IgD-negative memory B cell (primary cell): ENCODE measurements around the gene NEK7. TPM values are rescaled to one million over a fixed set of nuclear protein-coding genes. Genes with fewer than 3 reads are reported as not detected.
A peak's percentile ranks its signal among the peaks of the same experiment; 100 is the strongest.

Experiments
- H3K27ac Mint-ChIP-seq, 3 donors: one replicate each; pipeline ENCODE4 v1.8.0; 2020 to 2022; ENCODE audit warnings: mild to moderate bottlenecking in 3 of 3, mixed read lengths in 3 of 3, moderate library complexity in 1 of 3
- H3K27me3 Mint-ChIP-seq: one replicate; pipeline ENCODE4 v1.8.0; 2021; ENCODE audit warnings: mixed read lengths
- H3K36me3 Mint-ChIP-seq: one replicate; pipeline ENCODE4 v1.8.0; 2020; ENCODE audit warnings: mild to moderate bottlenecking, mixed read lengths
- H3K4me1 Mint-ChIP-seq, 3 donors: one replicate each; pipeline ENCODE4 v1.8.0; 2020 to 2022; ENCODE audit warnings: mixed read lengths in 3 of 3, mild to moderate bottlenecking in 1 of 3
- H3K4me3 Mint-ChIP-seq, 4 donors: one replicate each; pipeline ENCODE4 v1.8.0; 2020 to 2022; ENCODE audit warnings: mild to moderate bottlenecking in 4 of 4, mixed read lengths in 4 of 4, moderate library complexity in 3 of 4
- H3K9me3 Mint-ChIP-seq, 3 donors: one replicate each; pipeline ENCODE4 v1.8.0; 2020 to 2021; ENCODE audit warnings: mixed read lengths in 3 of 3, mild to moderate bottlenecking in 1 of 3
- polyA plus RNA-seq: library from polyadenylated mRNA; unstranded; fragments of 300-500 nt; fragmentation: Illumina TruSeq; gene quantifications from one replicate; pipeline ENCODE4 v1.2.3, GENCODE V29; 2021

NEK7 gene
- polyA plus RNA-seq, 1 donor from 2014 or later: 21.6 TPM

DNA sequence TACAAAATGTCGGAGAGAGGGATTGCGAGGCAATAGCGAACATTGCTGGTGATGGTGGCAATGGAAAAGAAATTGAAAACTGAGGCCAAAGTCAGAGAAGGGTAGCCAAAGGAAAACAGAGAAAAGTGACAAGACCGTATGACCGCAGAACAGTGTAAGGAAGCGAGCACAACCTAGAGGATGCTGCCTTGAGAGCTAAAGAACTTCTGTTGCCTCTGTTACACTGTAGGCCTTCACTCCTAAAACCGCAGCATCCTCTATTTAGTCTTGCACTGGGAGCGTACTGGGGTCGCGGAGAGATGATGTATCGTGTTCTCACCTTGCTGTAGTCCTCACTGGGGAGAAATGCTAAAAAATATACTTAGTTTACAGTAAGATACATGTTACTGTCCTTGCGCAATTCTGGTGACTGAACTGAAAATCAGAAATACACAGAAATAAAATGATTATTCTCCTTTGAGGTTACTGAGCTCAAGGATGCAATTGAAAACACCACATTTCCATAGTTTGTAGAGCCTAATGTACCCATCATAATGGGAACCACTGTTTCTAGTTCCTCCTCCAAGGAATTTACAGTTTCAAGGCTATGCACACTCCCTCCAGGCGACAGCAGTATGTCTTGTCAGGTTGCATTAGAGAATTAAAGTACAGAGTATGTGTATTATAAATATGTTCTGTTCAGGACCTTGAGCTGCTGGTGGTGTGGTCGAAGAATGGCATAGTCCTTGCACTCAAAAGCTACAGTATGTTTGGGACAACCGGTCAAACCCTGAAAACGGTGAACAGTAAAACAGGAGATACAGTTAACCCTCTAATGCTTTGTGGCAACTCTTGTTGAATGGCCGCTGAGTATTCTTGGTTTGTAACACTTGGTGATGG lies 1.3 kb downstream of the NEK7 start:
- Mint-ChIP-seq H3K27me3 (peaks cover 3% of the 10 kb centered on the region), H3K4me1 (peaks cover 29 to 32% (median 31%) of the 10 kb centered on the region in 3 donors), H3K9me3 (no peaks in the 10 kb centered on the region), H3K36me3 (peaks cover 1% of the 10 kb centered on the region), H3K27ac (peak overlapping the region; percentile 94 to 96 (median 95)), H3K4me3 (peak overlapping the region; percentile 96 to 99 (median 98))

DNA sequence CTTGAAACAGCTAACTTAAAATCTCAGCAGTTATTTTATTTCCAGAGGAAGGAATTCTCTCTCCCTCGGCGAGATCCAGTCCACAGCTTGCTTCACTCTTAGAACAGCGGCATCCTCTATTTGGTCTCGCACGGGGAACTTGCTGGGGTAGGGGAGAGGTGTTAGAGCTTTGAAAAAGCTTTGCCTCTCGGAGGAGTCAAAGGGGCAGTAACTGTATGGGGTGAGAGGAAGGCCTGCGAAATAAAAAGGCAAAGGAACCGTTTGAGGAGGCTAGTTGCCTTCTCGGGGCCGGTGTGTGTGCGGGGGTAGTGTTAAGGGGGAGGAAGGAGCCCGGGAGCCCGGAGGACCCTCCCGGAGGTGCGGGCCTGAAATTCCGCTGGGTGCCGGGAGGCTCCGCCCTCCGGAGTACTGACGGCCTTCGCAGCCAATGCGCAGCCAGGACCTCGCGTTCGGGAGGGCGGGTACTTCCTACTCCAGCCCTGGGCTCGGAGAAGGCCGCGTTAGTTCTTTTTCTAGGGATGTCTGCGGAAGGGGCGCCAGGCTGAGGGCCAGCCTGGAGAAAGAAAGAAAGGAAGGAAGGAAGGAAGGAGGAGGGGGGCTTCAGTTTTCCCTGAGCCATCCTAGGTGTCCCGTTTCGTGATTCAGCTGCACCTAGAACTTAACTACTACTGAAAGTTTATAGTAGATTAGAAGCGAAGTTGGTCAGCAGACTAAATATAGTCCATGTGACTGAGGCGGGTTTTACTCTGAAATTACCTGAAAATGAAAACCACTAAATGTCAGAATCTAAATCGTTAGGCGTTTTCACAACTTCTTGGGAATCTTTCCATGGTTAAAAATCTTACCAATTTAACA lies 2.2 kb downstream of the NEK7 start:
- Mint-ChIP-seq H3K4me1 (peaks cover 31 to 32% (median 31%) of the 10 kb centered on the region in 3 donors), H3K27me3 (peaks cover 3% of the 10 kb centered on the region), H3K36me3 (peaks cover 1% of the 10 kb centered on the region), H3K9me3 (no peaks in the 10 kb centered on the region), H3K27ac (peak overlapping the region; percentile 94 to 96 (median 95)), H3K4me3 (peak overlapping the region; percentile 96 to 99 (median 98))

DNA sequence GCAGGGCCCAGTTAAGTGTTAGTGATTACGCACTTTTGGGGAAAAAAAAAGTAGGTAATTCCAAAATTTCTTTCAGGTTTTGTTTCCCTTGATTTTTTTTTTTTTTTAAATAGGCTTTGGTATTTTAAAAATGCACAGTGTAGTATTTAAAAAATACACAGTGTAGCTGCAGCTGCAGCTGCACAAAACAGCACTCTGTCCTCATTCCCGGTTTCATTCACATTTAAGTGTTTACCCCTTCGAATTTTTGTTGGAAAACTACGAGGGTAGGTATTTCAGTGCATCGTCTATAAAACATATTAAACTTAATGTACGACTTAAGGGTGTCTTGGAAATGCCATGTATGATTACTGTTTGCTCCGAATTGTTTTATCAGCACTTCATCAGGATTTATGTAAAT lies 3.4 kb downstream of the NEK7 start:
- H3K9me3 Mint-ChIP-seq: no peaks in the 10 kb centered on the region
- peak overlapping the region in 3 of 4 donors; percentile 23 to 96 (median 74) for H3K4me3 Mint-ChIP-seq
- peaks cover 3% of the 10 kb centered on the region for H3K27me3 Mint-ChIP-seq
- peaks cover 36 to 39% (median 36%) of the 10 kb centered on the region in 3 donors for H3K4me1 Mint-ChIP-seq
- H3K36me3 Mint-ChIP-seq: peaks cover 1% of the 10 kb centered on the region
- peak overlapping the region; percentile 94 to 96 (median 95) for H3K27ac Mint-ChIP-seq

DNA sequence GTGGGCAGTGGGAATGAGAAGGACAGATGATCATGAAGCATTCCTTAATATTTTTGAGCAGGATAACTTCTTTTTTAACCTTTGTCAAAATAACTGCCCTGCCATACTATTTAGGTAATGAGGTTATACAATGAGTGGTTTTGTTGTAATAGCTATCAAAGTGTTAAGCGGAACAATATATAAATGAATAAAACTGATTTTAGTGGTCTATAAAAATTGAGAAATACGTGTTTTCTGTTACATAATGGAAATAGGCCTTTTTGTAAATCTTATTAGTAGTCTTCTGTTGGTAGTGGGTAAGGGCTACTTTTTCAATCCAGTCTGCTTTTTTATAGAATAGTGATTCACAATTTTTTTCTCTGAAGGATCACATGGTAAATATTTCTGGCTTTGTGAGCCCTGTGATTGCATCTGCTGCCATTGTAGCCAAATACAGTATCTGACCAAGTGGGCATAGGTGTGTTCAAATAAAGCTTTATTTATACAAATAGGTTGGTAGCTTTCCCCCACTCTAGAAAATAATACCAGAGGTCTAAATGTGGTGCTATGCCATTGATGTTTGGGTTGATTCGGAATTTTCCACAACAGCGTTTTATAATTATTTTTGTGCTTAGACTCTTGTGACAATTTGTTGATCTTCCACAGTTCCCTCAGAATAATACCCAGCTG lies 4.3 kb downstream of the NEK7 start:
- Mint-ChIP-seq H3K4me3 (peak overlapping the region in 1 of 4 donors; percentile 96), H3K9me3 (no peaks in the 10 kb centered on the region), H3K27me3 (no peaks in the 10 kb centered on the region), H3K36me3 (peaks cover 1% of the 10 kb centered on the region), H3K4me1 (peaks cover 39 to 44% (median 41%) of the 10 kb centered on the region in 3 donors), H3K27ac (peak overlapping the region; percentile 13 to 59 (median 21))

DNA sequence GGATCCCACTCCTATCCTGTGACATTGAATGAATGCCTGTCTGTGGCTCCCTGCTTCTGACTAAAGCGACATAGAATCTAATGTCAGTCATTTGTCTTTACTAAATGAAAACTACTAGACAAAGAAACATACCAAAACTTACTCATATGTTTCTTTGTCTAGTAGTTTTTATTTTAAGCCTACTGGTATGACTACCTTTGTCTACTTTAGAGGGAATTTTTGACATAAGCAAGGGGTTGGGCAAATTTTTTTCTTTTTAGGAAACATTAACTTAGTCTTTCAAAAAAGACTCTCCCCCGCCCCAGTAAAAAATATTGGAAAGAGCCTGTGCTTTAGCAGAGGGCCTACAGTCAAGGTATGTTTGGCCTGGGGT lies 4.9 kb downstream of the NEK7 start:
- Mint-ChIP-seq H3K4me3 (peak overlapping the region in 1 of 4 donors; percentile 73), H3K27ac (peak overlapping the region; percentile 13 to 59 (median 21)), H3K9me3 (no peaks in the 10 kb centered on the region), H3K27me3 (no peaks in the 10 kb centered on the region), H3K4me1 (peaks cover 43 to 48% (median 45%) of the 10 kb centered on the region in 3 donors), H3K36me3 (peaks cover 1% of the 10 kb centered on the region)

DNA sequence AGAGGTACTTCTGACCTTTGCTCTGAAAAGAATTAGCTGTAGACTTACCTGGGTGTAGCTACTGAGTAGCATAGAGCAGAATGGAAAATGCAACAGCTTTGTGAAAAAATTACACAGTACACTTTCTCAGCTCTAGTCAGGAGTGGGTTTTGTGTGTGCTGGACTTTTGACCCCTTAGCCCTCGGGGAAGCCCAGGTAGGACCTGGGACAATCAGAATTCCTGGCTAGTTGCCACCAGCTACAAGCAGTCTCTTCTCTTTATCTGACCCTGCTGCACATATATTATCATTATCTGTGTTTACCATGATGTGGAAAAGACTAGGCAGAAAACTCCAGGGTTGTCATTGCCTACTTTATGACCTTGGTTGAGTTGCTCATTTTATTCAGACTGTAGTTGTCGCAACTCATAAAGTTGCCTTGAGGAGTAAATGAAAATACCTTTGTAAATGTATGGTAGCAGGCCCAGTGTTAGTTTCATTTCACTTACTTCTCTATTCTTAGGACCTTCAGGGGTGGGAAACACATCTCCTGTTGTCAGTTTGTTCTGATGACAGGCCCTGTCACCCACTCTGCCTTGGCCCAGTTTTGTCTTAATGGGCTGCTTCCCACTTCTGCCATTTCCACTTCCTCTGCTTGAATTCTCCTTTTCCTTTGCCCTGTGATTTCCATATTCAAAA lies 5.4 kb downstream of the NEK7 start:
- Mint-ChIP-seq H3K36me3 (peaks cover 1% of the 10 kb centered on the region), H3K9me3 (no peaks in the 10 kb centered on the region), H3K4me1 (peaks cover 46 to 52% (median 50%) of the 10 kb centered on the region in 3 donors), H3K27ac (peak overlapping the region; percentile 0 to 77 (median 67)), H3K4me3 (peak overlapping the region; percentile 17 to 78 (median 64)), H3K27me3 (no peaks in the 10 kb centered on the region)

DNA sequence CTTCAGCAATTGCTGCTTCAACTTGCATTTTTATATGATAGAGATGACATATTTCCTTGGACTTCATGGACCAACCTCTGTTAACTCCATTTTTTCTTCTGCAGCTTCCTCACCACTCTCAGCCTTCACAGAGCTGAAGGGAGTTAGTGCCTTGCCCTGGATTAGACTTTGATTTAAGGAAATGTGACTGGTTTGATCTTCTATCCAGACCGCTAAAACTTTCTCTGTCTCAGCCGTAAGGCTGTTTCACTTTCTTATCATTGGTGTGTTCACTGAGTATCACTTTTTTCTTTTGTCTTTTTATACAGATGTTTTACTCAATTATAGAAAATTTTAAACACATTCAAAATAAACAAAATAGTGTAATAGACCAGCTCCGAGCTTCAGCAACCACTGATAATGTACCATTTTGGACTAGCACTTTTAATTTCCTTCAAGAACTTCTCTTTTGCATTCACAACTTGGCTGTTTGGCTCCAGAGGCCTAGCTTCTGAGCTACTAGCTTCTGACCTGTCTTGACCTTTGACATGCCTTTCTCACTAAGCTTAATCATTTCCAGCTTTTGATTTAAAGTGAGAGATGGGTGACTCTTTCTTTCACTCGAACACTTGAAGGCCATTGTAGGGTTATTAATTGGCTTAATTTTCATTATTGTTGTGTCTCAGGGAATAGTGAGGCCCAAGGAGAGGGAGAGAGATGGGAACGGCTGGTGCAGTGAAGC lies 9.3 kb downstream of the NEK7 start:
- Mint-ChIP-seq H3K27ac (peak overlapping the region in 2 of 3 donors; percentile 51 to 85), H3K4me1 (peaks cover 55 to 65% (median 61%) of the 10 kb centered on the region in 3 donors), H3K4me3 (peak overlapping the region in 3 of 4 donors; percentile 18 to 80 (median 65)), H3K36me3 (no peaks in the 10 kb centered on the region), H3K9me3 (no peaks in the 10 kb centered on the region), H3K27me3 (no peaks in the 10 kb centered on the region)

DNA sequence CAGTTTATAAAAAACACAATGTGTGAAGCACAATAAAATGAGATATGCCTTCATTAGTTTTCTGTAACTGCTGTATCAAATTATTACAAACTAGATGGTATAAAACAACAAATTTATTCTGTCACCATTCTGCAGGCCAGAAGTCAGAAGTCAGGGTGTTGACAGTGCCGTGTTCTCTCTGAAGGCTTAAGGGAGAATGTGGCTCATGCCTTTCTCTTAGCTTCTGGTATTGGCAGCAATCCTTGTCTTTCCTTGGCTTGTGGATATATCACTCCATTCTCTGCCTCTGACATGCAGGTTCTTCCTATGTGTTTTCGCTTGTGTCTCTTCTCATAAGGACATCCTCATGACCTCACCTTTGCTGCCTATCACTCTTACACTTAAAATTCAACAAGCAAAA lies 10.1 kb downstream of the NEK7 start:
- no peaks in the 10 kb centered on the region for H3K27me3 Mint-ChIP-seq
- H3K9me3 Mint-ChIP-seq: no peaks in the 10 kb centered on the region
- H3K27ac Mint-ChIP-seq: peak overlapping the region; percentile 6 to 59 (median 7)
- H3K4me1 Mint-ChIP-seq: peaks cover 54 to 63% (median 61%) of the 10 kb centered on the region in 3 donors
- H3K4me3 Mint-ChIP-seq: peak overlapping the region in 3 of 4 donors; percentile 3 to 65 (median 5)
- peaks cover 2% of the 10 kb centered on the region for H3K36me3 Mint-ChIP-seq

DNA sequence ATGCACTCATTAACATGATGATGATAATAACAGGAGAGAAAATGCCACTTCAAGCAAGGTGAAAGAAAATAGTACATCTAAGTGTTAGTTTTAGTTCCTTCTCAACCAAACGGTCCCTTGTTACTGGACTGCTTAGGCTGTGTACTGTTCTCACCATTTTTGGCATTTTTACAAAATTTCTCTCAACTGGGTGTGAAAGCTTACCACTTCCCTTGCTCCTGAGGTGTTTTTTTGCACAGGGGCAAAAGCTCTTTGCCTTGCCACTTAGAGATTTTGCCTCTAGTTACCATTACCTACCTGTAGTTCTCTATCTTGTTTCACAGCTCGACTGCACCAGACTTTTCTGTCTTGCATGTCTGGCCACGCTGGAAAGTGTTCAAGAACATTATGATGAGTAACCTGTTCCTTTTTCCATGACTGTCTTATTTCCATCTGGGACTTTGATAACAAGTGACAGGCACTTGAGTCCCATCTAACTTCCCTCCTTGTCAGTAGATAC lies 10.7 kb downstream of the NEK7 start:
- H3K27me3 Mint-ChIP-seq: no peaks in the 10 kb centered on the region
- H3K9me3 Mint-ChIP-seq: no peaks in the 10 kb centered on the region
- peaks cover 52 to 61% (median 59%) of the 10 kb centered on the region in 3 donors for H3K4me1 Mint-ChIP-seq
- H3K27ac Mint-ChIP-seq: peak overlapping the region; percentile 6 to 59 (median 7)
- H3K4me3 Mint-ChIP-seq: peak overlapping the region in 3 of 4 donors; percentile 5 to 65 (median 30)
- peaks cover 2% of the 10 kb centered on the region for H3K36me3 Mint-ChIP-seq

DNA sequence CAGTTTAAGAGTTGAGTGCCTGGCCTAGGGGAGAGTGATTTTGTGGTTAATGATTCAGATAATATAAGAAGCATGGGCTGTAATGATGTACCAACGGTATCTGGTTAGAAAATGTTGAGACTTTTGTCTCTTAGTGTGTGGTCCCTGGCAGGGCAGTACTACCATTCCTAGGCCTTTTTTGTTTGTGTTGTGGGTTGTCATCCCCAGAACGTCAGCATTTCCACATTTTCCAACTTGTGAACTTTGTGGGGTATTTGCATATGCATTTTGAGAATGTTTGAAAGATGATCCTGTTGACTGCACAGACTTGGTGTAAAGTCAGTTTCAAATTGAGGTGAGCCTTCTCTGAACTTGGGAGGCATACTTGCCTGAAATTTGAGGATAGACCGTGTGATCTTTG lies 11.4 kb downstream of the NEK7 start:
- Mint-ChIP-seq H3K36me3 (peaks cover 2% of the 10 kb centered on the region), H3K27ac (peak overlapping the region in 2 of 3 donors; percentile 6 to 60)

DNA sequence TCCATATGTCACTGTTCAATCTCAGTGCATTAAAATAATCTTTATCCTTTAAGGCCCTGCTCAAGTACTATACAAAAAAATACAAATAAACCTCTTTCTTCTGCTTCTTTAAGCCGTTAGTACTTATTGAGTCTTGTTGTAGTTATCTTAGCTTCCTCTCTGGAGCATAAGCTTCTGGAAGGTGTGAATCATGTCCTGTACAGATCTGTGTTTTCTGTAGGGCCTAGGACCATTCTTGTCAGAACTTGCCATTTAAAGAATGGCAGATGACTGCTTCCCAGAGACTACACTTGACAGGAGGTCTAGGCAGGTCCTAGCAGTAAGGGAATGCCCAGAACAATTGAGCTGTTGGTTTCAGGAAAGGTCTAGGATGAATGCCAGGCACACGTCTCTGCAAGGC lies 12.9 kb downstream of the NEK7 start:
- no peak overlapping the region for H3K27ac Mint-ChIP-seq
- H3K4me3 Mint-ChIP-seq: peak overlapping the region in 1 of 4 donors; percentile 13
- H3K36me3 Mint-ChIP-seq: peaks cover 2% of the 10 kb centered on the region
- H3K27me3 Mint-ChIP-seq: no peaks in the 10 kb centered on the region
- H3K4me1 Mint-ChIP-seq: peaks cover 56 to 73% (median 68%) of the 10 kb centered on the region in 3 donors
- no peaks in the 10 kb centered on the region for H3K9me3 Mint-ChIP-seq

More for the DNA sequence above, 11.4 kb downstream of the NEK7 start:
- no peaks in the 10 kb centered on the region for H3K27me3 Mint-ChIP-seq
- H3K4me3 Mint-ChIP-seq: peak overlapping the region in 3 of 4 donors; percentile 5 to 73 (median 15)
- no peaks in the 10 kb centered on the region for H3K9me3 Mint-ChIP-seq
- H3K4me1 Mint-ChIP-seq: peaks cover 52 to 64% (median 62%) of the 10 kb centered on the region in 3 donors

DNA sequence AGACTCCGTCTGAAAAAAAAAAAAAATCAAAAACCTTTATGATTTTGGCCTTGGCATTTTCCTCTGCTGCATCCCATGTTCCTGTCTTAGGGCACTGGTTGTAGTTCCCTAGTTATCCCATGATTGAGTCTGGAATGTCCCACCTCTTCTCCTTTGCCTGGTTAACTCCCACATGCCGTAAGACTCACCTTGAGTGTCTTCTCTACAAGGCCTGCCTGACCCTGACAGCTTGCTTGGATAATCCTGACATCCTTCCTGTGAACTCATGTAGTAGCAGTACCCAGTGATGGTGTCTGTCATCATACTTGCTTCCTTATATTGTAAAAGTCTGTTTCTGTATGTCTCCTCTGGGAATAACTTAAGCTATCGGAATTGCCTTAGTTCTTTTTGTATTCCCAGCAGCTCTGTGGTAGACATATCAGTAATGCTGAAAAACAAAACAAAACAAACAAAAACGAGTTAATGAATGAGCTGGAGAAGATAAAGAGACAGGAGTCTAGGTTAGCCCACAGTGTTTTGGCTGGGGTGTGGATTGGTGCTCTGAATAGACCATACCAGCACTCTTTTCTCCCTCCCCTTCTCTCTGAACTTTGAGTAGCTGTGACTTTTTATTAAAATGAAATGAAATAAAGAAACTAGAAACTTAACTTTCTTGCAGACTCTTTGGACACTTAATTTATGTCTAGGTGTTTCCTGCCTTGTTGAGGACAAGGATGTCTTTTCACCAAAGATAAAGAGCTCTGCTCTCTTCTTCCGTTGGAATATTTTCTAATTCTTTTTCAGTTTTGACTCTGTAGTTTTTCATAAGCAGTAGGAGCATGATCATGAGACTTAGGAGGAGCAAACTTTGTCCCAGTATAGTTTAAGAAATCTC lies 15.1 kb downstream of the NEK7 start:
- no peaks in the 10 kb centered on the region for H3K27me3 Mint-ChIP-seq
- H3K4me3 Mint-ChIP-seq: peak overlapping the region in 1 of 4 donors; percentile 13
- H3K27ac Mint-ChIP-seq: peak overlapping the region in 2 of 3 donors; percentile 15 to 42
- H3K4me1 Mint-ChIP-seq: peaks cover 55 to 69% (median 68%) of the 10 kb centered on the region in 3 donors
- peaks cover 2% of the 10 kb centered on the region for H3K36me3 Mint-ChIP-seq
- no peaks in the 10 kb centered on the region for H3K9me3 Mint-ChIP-seq
